B cell (primary cell): Measurements from ENCODE around the gene PYROXD2. TPM values are rescaled to one million over a fixed set of nuclear protein-coding genes. Genes with fewer than 3 reads are reported as not detected.

Experiments used
- ATAC-seq: fragments of 200-7000 bp; cut with Tn5 transposase; one replicate; pipeline ENCODE4 v1.10.0; 2021; ENCODE audit warnings: low read depth, mild to moderate bottlenecking, moderate number of reproducible peaks, moderate library complexity
- CTCF ChIA-PET: fragments of 350-600 bp; sonication (Branson Sonifier 250); formaldehyde crosslinking; loops from one replicate; lab custom pipeline; 2021; ENCODE audit warnings: antibody characterized with exemption, inconsistent platforms; lab: Charles Lee
- POLR2A ChIA-PET: fragments of 350-600 bp; sonication (Branson Sonifier 250); formaldehyde crosslinking; loops from one replicate; lab custom pipeline; 2021; ENCODE audit warnings: antibody characterized with exemption; lab: Charles Lee
- DNase-seq: peaks from one replicate; pipeline ENCODE4 v3.0.0; 2013
- H2AFZ ChIP-seq: 2 replicates; pipeline ENCODE4 v1.6.1; 2012; ENCODE audit warnings: mild to moderate bottlenecking, low read depth, low read length; ENCODE audit not compliant: insufficient read depth, poor library complexity, severe bottlenecking
- H3K27ac ChIP-seq, 2 donors: 1 replicate in 1 of 2; 2 replicates in 1 of 2; pipeline ENCODE4 v1.5.1; 2012 to 2013; ENCODE audit warnings: low read length in 2 of 2, mild to moderate bottlenecking in 2 of 2, moderate library complexity in 1 of 2
- H3K27me3 ChIP-seq, 4 experiments: fragments of 200-600 bp in 1 of 4; sonication (generic) in 1 of 4; replicated peaks in 1 of 4; 1 replicate in 2 of 4; 2 replicates in 2 of 4; pipeline versions ENCODE4 v1.6.1 to v1.7.0; 2013 to 2016; ENCODE audit warnings: low read length in 3 of 4, mild to moderate bottlenecking in 2 of 4, mixed read lengths in 1 of 4, moderate library complexity in 1 of 4; ENCODE audit not compliant: insufficient read depth in 4 of 4, control insufficient read depth in 3 of 4; ENCODE audit errors: control extremely low read depth in 1 of 4
- H3K36me3 ChIP-seq, 2 experiments: replicated peaks in 1 of 2; 1 replicate in 1 of 2; 2 replicates in 1 of 2; pipeline versions ENCODE4 v1.6.1 to v1.7.1; 2013; ENCODE audit warnings: low read length in 1 of 2; ENCODE audit not compliant: insufficient read depth in 2 of 2, control insufficient read depth in 1 of 2; ENCODE audit errors: control extremely low read depth in 1 of 2, extremely low read depth in 1 of 2
- H3K4me1 ChIP-seq, 2 donors: fragments of 200-600 bp in 1 of 2; sonication (generic) in 1 of 2; 1 replicate in 1 of 2; 2 replicates in 1 of 2; pipeline versions ENCODE4 v1.5.1 to v1.6.1; 2013 to 2017; ENCODE audit warnings: low read length in 2 of 2; ENCODE audit not compliant: control insufficient read depth in 2 of 2, insufficient read depth in 2 of 2
- H3K4me2 ChIP-seq: replicated peaks from 2 replicates; pipeline ENCODE3; 2012; ENCODE audit warnings: mild to moderate bottlenecking, low read depth, low read length; ENCODE audit not compliant: poor library complexity, severe bottlenecking
- H3K4me3 ChIP-seq, 5 experiments: fragments of 200-600 bp in 1 of 5; sonication (generic) in 1 of 5; 1 replicate in 3 of 5; 2 replicates in 2 of 5; pipeline versions ENCODE4 v1.5.1 to v1.7.0; 2011 to 2016; ENCODE audit warnings: low read length in 4 of 5, mild to moderate bottlenecking in 4 of 5, low read depth in 2 of 5, control low read depth in 1 of 5, moderate library complexity in 1 of 5; ENCODE audit not compliant: insufficient read depth in 1 of 5; ENCODE audit errors: control extremely low read depth in 1 of 5, extremely low read depth in 1 of 5
- H3K79me2 ChIP-seq: fragments of 200-600 bp; sonication (generic); one replicate; pipeline ENCODE4 v1.6.0; 2016; ENCODE audit warnings: low read length; ENCODE audit not compliant: control insufficient read depth, insufficient read depth
- H3K9ac ChIP-seq: fragments of 200-600 bp; sonication (generic); 2 replicates; pipeline ENCODE4 v1.6.1; 2017; ENCODE audit warnings: mild to moderate bottlenecking, low read length, moderate library complexity
- H3K9me3 ChIP-seq, 3 donors: one replicate each; pipeline versions ENCODE4 v1.6.1 to v1.7.1; 2013; ENCODE audit warnings: low read length in 2 of 3; ENCODE audit not compliant: control insufficient read depth in 2 of 3, insufficient read depth in 1 of 3; ENCODE audit errors: control extremely low read depth in 1 of 3
- H4K20me1 ChIP-seq: 2 replicates; pipeline ENCODE4 v1.6.0; 2012; ENCODE audit warnings: mild to moderate bottlenecking, low read length; ENCODE audit not compliant: insufficient read depth, control insufficient read depth, poor library complexity, severe bottlenecking
- H3K27ac Mint-ChIP-seq: one replicate; pipeline ENCODE4 v1.8.0; 2021; ENCODE audit warnings: mixed read lengths
- H3K27me3 Mint-ChIP-seq: one replicate; pipeline ENCODE4 v1.8.0; 2021; ENCODE audit warnings: mixed read lengths
- H3K4me1 Mint-ChIP-seq: one replicate; pipeline ENCODE4 v1.8.0; 2021; ENCODE audit warnings: mixed read lengths
- H3K4me3 Mint-ChIP-seq: one replicate; pipeline ENCODE4 v1.8.0; 2021; ENCODE audit warnings: mixed read lengths
- H3K9me3 Mint-ChIP-seq: one replicate; pipeline ENCODE4 v1.8.0; 2022; ENCODE audit warnings: mixed read lengths; ENCODE audit not compliant: insufficient read depth
- CTCF ChIP-seq: fragments of 200-600 bp; IDR thresholded peaks from one replicate; pipeline ENCODE4 v1.8.0; 2022; ENCODE audit warnings: antibody characterized with exemption, mild to moderate bottlenecking
- EZH2 ChIP-seq: IDR thresholded peaks from 2 replicates; pipeline ENCODE4 v1.6.1; 2012; ENCODE audit warnings: borderline replicate concordance, low read depth, mild to moderate bottlenecking, moderate library complexity, low read length; ENCODE audit not compliant: insufficient read depth, poor library complexity, severe bottlenecking
- WGBS: methylation state at CpG from one replicate; pipeline ENCODE4 v1.1.5; 2013; ENCODE audit warnings: missing lambda C conversion rate; ENCODE audit not compliant: insufficient coverage; 5-methylcytosine and 5-hydroxymethylcytosine counted together
- intact Hi-C: fragments of 100-400 bp; cut with micrococcal nuclease; formaldehyde crosslinking; loops from one replicate; pipeline ENCODE4 v1.10.0; 2022
- polyA plus RNA-seq: library from polyadenylated mRNA; depleted of rRNA; stranded (reverse); fragments of >200 nt; gene quantifications from 2 replicates; pipeline ENCODE4 v1.2.3, GENCODE V29; 2012
- total RNA-seq, 2 donors: library from RNA; stranded (reverse); fragments of 120-200 nt in 1 of 2; gene quantifications; 1 replicate in 1 of 2; 2 replicates in 1 of 2; pipeline versions ENCODE4 v1.2.3 to v1.2.4, GENCODE V29; 2013 to 2022

PYROXD2 gene
- total and polyA plus RNA-seq, 2 donors (not counting 1 experiment from before 2014, with no cell fraction given), result 25.1 to 960 TPM

GRCh38 chr10:98370831-98371820, 43.9 kb downstream of the PYROXD2 start:
- peaks cover 0 to 9% (median 0%) of the 10 kb centered on the region in 4 experiments for H3K27me3 ChIP-seq
- no peaks in the 10 kb centered on the region for H3K36me3 ChIP-seq
- Mint-ChIP-seq H3K9me3 (no peaks in the 10 kb centered on the region), H3K4me3 (no peak overlapping the region), H3K4me1 (no peaks in the 10 kb centered on the region), H3K27ac (no peak overlapping the region), H3K27me3 (peaks cover 23% of the 10 kb centered on the region)
- ATAC-seq (no peak), DNase-seq (no peak)
- no peak for TF ChIP-seq EZH2
- TF ChIP-seq CTCF, result no peak
- ChIA-PET POLR2A (no interaction called here), CTCF (no interaction called here)
- H4K20me1 ChIP-seq, result no peaks in the 10 kb centered on the region
- no peak overlapping the region for H3K27ac ChIP-seq
- H3K4me2 ChIP-seq, result no peak overlapping the region
- H3K4me1 ChIP-seq, result no peaks in the 10 kb centered on the region
- H2AFZ ChIP-seq, result no peak overlapping the region
- WGBS, result 90% methylated on average over 11 of the region's 14 CpGs
- H3K4me3 ChIP-seq, result no peak overlapping the region
- H3K9ac ChIP-seq, result no peak overlapping the region
- intact Hi-C loops, result no loop called here
- H3K9me3 ChIP-seq, result no peaks in the 10 kb centered on the region
- no peaks in the 10 kb centered on the region for H3K79me2 ChIP-seq

- DNase-seq (no peak), ATAC-seq (no peak)
- H3K9ac ChIP-seq, result no peak overlapping the region
- ChIA-PET POLR2A (no interaction called here), CTCF (no interaction called here)
- no peaks in the 10 kb centered on the region for H4K20me1 ChIP-seq
- peaks cover 0 to 3% of the 10 kb centered on the region in 2 donors for H3K4me1 ChIP-seq
- intact Hi-C loops, result no loop called here
- no peak overlapping the region for H3K4me3 ChIP-seq
- no peak overlapping the region for H3K4me2 ChIP-seq
- H3K4me3 Mint-ChIP-seq, result no peak overlapping the region
- no peaks in the 10 kb centered on the region for H3K9me3 ChIP-seq
- H3K27me3 Mint-ChIP-seq, result peaks cover 17% of the 10 kb centered on the region
- no peak for TF ChIP-seq EZH2
- TF ChIP-seq CTCF, result no peak
- no peaks in the 10 kb centered on the region for H3K79me2 ChIP-seq
- no peak overlapping the region for H3K27ac ChIP-seq
- peaks cover 0 to 9% (median 0%) of the 10 kb centered on the region in 4 experiments for H3K27me3 ChIP-seq
- no peak overlapping the region for H3K27ac Mint-ChIP-seq
- no peaks in the 10 kb centered on the region for H3K9me3 Mint-ChIP-seq
- H2AFZ ChIP-seq, result no peak overlapping the region
- WGBS, result 89% methylated on average over 6 of the region's 7 CpGs
- no peaks in the 10 kb centered on the region for H3K36me3 ChIP-seq
- peaks cover 1% of the 10 kb centered on the region for H3K4me1 Mint-ChIP-seq
Measured at GRCh38 chr10:98369801-98370200, 45.2 kb downstream of the PYROXD2 start.
